ENCODE measurements around the gene CUX1.
"Not testable (repeated sequence)": the region's sequence is repeated elsewhere in the genome, so short reads cannot be mapped to it uniquely, and the experiment has no call there.

The CUX1 gene

GRCh38 chr7:101817471-101818286, at the start of gene CUX1:
Gene CUX1, plus strand, starts transcription at chr7:101817626. Its CDS starts 14 bp downstream, at chr7:101817640.
- peak; percentile 81 for DNase-seq (ENCODE audit: low read depth)

GRCh38 chr7:101768280-101768679, 49.1 kb upstream of the CUX1 start:
- DNase-seq (ENCODE audit: low read depth): no peak

- no peak for DNase-seq (ENCODE audit: low read depth)
These were observed 47.0 kb upstream of the CUX1 start for GRCh38 chr7:101770466-101770865.

GRCh38 chr7:101772508-101773211, 44.8 kb upstream of the CUX1 start:
- DNase-seq (ENCODE audit: low read depth): no peak

- DNase-seq (ENCODE audit: low read depth): no peak
These were observed 42.2 kb upstream of the CUX1 start for GRCh38 chr7:101775181-101775580.

GRCh38 chr7:101778026-101778580, 39.3 kb upstream of the CUX1 start:
- no peak for DNase-seq (ENCODE audit: low read depth)

- no peak for DNase-seq (ENCODE audit: low read depth)
These were observed 38.2 kb upstream of the CUX1 start for GRCh38 chr7:101779267-101779666.

- no peak for DNase-seq (ENCODE audit: low read depth)
These were observed 37.1 kb upstream of the CUX1 start for GRCh38 chr7:101780281-101780680.

GRCh38 chr7:101781439-101781838, 36.0 kb upstream of the CUX1 start:
- no peak for DNase-seq (ENCODE audit: low read depth)

- no peak for DNase-seq (ENCODE audit: low read depth)
These were observed 35.0 kb upstream of the CUX1 start for GRCh38 chr7:101782476-101782875.

GRCh38 chr7:101782896-101783295, 34.5 kb upstream of the CUX1 start:
- peak; percentile 21 for DNase-seq (ENCODE audit: low read depth)

GRCh38 chr7:101783381-101784181, 33.8 kb upstream of the CUX1 start:
- peak; percentile 75 for DNase-seq (ENCODE audit: low read depth)

- DNase-seq (ENCODE audit: low read depth): peak; percentile 58
These were observed 32.9 kb upstream of the CUX1 start for GRCh38 chr7:101784292-101785127.

GRCh38 chr7:101787864-101788263, 29.6 kb upstream of the CUX1 start:
- no peak for DNase-seq (ENCODE audit: low read depth)

- DNase-seq (ENCODE audit: low read depth): no peak
These were observed 28.9 kb upstream of the CUX1 start for GRCh38 chr7:101788517-101788916.

GRCh38 chr7:101790566-101791293, 26.7 kb upstream of the CUX1 start:
- DNase-seq (ENCODE audit: low read depth): no peak

GRCh38 chr7:101792051-101792681, 25.3 kb upstream of the CUX1 start:
- DNase-seq (ENCODE audit: low read depth): peak; percentile 86

- not testable (repeated sequence) for DNase-seq (ENCODE audit: low read depth)
These were observed 24.7 kb upstream of the CUX1 start for GRCh38 chr7:101792682-101793071.

GRCh38 chr7:101795461-101795860, 22.0 kb upstream of the CUX1 start:
- DNase-seq (ENCODE audit: low read depth): no peak

GRCh38 chr7:101798173-101798572, 19.3 kb upstream of the CUX1 start:
- not testable (repeated sequence) for DNase-seq (ENCODE audit: low read depth)
